GM21381 (cell line): ENCODE data around the gene TP63.

ENCODE experiments used
- ATAC-seq: cut with Tn5 transposase; IDR thresholded peaks from one replicate; pipeline ENCODE4 v1.9.1; 2021; ENCODE audit warnings: mild to moderate bottlenecking, moderate library complexity; ENCODE audit not compliant: unreplicated experiment

The TP63 gene

DNA sequence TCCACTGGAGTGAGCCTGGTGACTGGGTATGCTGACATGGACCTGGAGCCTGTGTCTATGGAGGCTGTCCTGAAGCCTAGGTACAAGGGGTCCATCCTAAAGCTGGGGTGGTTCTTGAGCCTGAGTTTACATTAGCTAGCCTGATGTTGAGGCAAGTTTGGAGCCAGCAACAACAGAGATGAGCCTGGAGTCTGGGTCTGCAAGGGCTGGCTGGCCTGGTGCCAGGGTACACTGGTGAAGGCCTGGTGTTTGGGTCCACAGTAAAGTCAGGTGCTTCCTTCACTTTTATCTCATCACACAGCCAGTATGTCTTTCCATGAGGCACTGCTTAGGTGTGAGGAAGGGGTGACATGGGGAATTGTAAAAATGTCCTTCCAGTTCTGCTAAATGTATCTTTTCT lies 49.5 kb downstream of the TP63 start:
- no peak for ATAC-seq

DNA sequence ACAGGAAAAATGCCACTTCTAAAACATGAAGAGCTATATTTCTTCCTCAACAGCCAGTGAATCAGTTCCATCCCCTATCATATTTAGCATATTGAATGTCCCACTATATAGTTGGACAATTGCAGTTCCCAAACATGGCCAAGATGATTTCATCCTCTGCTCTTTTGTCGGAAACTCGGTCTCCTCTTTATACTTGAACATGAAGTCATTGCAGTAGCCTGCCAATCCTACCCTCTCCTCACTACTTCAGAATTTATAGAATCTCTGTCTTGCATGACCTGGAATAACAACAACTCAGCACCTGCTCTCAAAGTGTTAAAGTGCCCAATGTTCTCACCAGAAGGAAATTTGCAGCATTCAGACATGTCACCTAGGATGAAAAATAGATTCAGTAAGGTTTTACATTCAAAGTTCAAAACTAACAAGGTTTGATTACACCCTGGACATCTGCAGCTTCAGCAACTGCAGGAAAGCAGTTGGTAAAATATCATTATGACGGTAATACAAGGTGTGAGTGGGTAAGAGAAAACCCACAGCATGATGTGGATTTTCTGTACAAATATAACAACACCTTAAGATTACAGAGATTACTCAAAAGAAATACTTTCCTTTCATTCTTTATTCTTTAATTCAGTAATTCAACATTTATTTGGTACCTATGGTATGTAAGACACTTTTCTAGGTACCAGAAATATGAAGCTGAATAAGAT lies 52.5 kb downstream of the TP63 start:
- no peak for ATAC-seq

GRCh38 chr3:189684317-189684716 lies 53.1 kb downstream of the TP63 start:
- ATAC-seq = no peak

DNA sequence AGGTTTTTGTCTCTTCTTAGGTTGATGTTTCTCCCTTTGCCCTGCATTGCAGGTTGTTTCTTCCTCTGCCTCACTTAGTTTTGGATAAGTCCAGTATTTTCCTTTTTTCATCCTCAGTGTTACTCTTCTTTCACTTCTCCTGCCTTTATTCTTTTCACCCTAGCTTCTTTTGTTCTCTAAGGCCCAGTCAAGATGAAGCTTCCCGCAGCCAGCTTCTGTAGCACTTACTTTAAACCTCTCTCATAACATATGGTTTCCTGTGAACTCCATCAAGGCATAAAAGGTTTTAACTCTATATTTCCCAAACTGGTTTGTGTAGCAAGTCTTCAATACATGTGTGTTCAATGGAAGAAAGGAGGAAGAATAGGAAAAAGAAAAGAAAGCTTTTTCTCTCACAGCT lies 54.1 kb downstream of the TP63 start:
- ATAC-seq = no peak

DNA sequence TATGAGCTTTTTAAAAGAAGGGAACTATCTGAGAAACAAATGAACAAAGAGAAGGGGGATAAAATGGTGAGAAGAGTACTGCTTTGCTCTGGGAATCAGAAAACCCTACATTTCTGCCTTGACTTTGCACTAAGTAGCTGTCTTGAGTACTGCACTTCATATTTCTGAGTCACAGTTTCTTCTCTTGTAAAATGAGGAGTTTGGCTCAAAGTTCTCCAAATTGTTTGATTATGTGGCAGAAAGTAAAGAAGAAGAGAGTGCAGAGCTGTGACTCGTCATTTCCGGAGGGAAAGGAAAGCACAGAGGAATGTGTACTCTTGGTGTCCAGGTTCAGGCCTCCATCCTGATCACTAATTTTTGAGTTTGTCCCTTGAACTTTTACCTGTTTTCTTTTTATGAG lies 54.7 kb downstream of the TP63 start:
- ATAC-seq = no peak

DNA sequence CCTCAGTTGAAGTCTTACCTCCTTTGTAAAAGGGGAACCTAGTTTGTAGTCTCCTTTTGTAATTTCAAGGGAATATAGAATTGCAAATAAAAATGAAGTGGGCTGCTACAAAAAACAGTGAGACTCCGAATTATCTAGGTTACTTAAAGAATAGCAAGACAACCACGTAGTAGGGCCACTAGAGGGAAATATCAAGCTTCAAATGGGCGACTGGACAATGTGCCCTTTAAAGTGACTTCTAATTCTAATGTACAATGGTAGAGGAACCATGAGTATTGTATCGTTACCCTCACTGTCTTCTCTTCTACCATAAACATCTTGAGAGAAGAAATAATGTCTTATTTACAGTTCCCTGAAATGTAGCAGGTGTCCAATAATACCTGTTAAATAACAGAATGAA lies 56.3 kb downstream of the TP63 start:
- ATAC-seq = no peak

DNA sequence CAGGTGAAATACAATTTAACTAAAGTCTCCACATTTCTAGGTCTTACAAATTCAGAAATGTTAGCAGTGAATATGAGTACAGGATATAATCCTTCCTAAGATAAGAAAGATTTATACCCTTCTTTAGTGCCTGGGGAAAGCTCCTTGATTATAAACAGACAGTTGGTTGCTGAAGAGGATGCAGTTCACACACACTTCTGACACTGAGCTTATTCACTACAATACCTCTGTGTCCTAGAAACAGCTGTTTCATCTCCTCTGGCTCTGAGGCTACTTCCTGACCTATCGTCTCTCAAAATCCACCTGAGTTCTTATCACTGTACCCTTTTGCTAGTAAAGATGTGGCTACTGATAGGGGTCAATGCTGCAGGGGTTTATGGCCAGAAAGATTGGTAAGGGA lies 57.1 kb downstream of the TP63 start:
- ATAC-seq = no peak

DNA sequence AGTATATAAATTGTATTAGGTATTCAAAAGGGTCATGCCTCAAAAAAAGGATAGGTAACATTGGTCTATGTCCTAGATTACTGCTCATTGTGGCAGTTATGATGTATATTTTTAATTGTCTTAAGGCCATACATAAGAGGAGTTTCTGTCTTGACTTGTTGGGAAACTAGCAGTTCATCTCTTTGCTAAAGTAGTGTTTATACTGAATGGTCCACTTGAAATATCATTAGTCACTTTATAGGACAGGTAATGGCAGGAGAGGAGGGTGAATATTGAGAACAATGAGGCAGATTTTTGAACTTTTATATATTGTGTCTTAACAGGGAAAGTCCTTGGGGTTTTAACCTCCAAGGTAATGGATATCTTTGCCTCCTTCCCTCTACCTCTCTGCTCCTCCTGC lies 58.4 kb downstream of the TP63 start:
- ATAC-seq = no peak

DNA sequence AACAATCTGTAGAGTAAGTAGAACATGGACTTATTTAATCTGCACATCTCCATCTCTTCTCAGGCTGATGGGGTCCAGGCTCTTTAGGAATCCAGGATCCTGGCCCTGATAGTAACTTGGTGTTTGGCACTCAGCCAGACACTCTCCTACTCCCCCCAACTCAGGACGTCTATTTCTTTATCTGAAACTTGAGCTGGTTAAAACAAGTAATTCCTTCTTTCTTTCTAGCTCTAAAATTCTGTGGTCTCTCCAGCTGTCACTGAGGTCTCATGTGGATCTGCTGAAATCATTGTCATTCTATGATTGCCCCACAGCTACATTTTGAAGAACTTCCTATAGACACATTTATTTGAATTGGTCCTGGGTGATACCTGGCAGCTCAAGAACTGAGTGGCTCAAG lies 59.0 kb downstream of the TP63 start:
- ATAC-seq = no peak

GRCh38 chr3:189690672-189691071 lies 59.5 kb downstream of the TP63 start:
- ATAC-seq = no peak

DNA sequence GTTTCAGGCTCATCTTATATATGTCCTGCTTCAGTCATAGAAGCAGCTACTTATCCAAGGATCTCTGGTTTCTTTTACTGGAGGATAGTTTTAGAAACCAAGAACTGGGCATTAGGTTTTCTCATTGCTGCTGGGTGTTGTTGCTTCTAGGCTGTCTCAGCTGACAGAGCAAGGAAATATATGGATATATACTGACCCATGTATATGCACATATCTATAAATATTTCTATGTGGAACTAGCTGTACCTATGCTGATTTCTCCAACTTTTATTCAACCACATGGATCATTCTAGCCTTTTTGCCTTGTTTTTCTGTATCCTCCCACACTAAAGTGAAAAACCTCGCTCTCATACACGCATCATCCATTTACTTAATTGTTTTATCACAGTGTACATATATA lies 64.2 kb downstream of the TP63 start:
- no peak for ATAC-seq

GRCh38 chr3:189698811-189699210 lies 67.6 kb downstream of the TP63 start:
- ATAC-seq = no peak

- no peak for ATAC-seq
Measured at GRCh38 chr3:189699885-189700284, 68.7 kb downstream of the TP63 start.

GRCh38 chr3:189702066-189702646 lies 71.0 kb downstream of the TP63 start:
- no peak for ATAC-seq

- ATAC-seq = no peak
Measured at GRCh38 chr3:189703865-189704264, 72.7 kb downstream of the TP63 start.

DNA sequence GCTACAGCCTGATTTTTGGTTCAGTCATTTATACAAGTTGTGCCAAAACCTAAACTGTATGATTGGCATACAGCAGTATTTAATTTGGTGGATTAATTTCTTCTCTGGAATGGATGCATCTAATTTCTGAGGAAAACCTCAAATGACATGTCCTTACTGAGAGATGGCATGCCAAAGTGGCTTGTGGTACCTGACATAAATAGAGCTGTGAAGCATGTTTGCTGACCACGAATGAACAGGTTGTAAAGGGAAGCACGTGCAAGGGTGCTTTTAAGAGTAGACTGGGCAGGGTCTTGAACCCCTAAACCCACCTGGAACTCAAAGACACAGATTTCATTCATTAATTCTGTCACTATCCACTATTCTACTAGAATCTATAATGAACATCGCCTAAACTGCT lies 77.2 kb downstream of the TP63 start:
- no peak for ATAC-seq

DNA sequence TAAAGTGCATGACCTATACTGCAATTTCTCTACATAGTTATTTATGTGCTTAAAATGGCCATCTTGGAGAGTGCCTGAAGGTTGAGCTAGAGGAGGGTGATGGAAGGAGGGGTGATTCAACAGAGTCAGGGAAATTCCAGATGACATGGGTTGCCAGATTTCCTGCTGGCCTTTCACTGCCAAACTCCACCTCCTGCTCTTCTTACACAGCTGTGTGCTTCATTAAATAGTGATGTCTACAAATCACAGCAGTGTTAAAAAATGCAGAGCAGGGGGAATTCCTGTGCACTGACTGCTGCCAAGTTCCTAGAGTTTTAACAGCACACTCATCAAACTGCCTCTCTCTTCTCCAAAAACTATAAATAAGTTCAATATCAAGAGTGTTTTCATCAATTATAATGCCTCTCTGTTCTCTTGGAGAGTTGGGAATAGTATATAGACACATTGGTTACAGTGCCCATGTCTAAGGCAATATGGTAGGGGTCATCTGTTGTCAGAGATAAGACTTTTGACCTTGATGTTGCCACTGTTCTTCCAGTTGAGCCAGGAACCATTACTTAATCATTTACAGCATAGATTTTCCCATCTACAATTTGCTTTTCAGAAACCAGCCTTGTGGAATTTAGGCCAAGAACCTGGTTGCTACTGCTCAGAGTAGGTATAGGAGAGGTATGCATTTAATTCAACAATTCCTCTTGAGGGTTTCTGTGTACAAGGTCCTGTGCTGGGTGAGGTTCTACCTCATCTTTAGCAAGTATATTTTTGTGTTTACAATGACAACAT lies 79.6 kb downstream of the TP63 start:
- ATAC-seq = no peak

- no peak for ATAC-seq
Measured at GRCh38 chr3:189712906-189713483, 81.8 kb downstream of the TP63 start.

GRCh38 chr3:189714991-189715961 lies 84.1 kb downstream of the TP63 start:
- ATAC-seq = peak; percentile 40

- ATAC-seq = no peak
Measured at GRCh38 chr3:189718215-189718614, 87.0 kb downstream of the TP63 start.
